HG02885 (cell line): ENCODE data around the gene MAPKAP1.

Experiments used
- ATAC-seq: cut with Tn5 transposase; IDR thresholded peaks from one replicate; pipeline ENCODE4 v1.9.1; 2021; ENCODE audit warnings: mild to moderate bottlenecking; ENCODE audit not compliant: unreplicated experiment, poor library complexity

Gene MAPKAP1

GRCh38 chr9:125470189-125470588 lies 236.8 kb downstream of the MAPKAP1 start:
- ATAC-seq: no peak

GRCh38 chr9:125468646-125469045 lies 238.4 kb downstream of the MAPKAP1 start:
- ATAC-seq: no peak

- ATAC-seq: no peak
Measured at GRCh38 chr9:125467116-125467740, 239.8 kb downstream of the MAPKAP1 start.

- no peak for ATAC-seq
Measured at GRCh38 chr9:125466411-125466810, 240.6 kb downstream of the MAPKAP1 start.

- no peak for ATAC-seq
Measured at GRCh38 chr9:125464591-125465385, 242.2 kb downstream of the MAPKAP1 start.

- no peak for ATAC-seq
Measured at GRCh38 chr9:125463926-125464325, 243.1 kb downstream of the MAPKAP1 start.

- ATAC-seq: no peak
Measured at GRCh38 chr9:125462861-125463291, 244.1 kb downstream of the MAPKAP1 start.

GRCh38 chr9:125461636-125462190 lies 245.3 kb downstream of the MAPKAP1 start:
- no peak for ATAC-seq

GRCh38 chr9:125460883-125461635 lies 245.9 kb downstream of the MAPKAP1 start:
- no peak for ATAC-seq

GRCh38 chr9:125460346-125460745 lies 246.7 kb downstream of the MAPKAP1 start:
- ATAC-seq: no peak

- no peak for ATAC-seq
Measured at GRCh38 chr9:125457357-125457756, 249.7 kb downstream of the MAPKAP1 start.

- no peak for ATAC-seq
Measured at GRCh38 chr9:125455876-125456275, 251.1 kb downstream of the MAPKAP1 start.

- ATAC-seq: no peak
Measured at GRCh38 chr9:125455132-125455531, 251.9 kb downstream of the MAPKAP1 start.

GRCh38 chr9:125447202-125447802 lies 259.7 kb downstream of the MAPKAP1 start:
- no peak for ATAC-seq

GRCh38 chr9:125446561-125447094 lies 260.4 kb downstream of the MAPKAP1 start:
- ATAC-seq: peak; percentile 97

- no peak for ATAC-seq
Measured at GRCh38 chr9:125444956-125445506, 262.0 kb downstream of the MAPKAP1 start.

- no peak for ATAC-seq
Measured at GRCh38 chr9:125444166-125444565, 262.8 kb downstream of the MAPKAP1 start.

- ATAC-seq: no peak
Measured at GRCh38 chr9:125443367-125443766, 263.6 kb downstream of the MAPKAP1 start.

GRCh38 chr9:125442452-125442851 lies 264.6 kb downstream of the MAPKAP1 start:
- ATAC-seq: no peak

GRCh38 chr9:125440411-125440810 lies 266.6 kb downstream of the MAPKAP1 start:
- ATAC-seq: no peak
